Liver (tissue), 9 donors: ENCODE results near the gene TNS1. TPM values are rescaled to one million over a fixed set of nuclear protein-coding genes. Genes with fewer than 3 reads are reported as not detected.
A peak's percentile ranks its signal among the peaks of the same experiment; 100 is the strongest.

Source experiments
- DNase-seq: peaks from one replicate; pipeline ENCODE4 v3.0.0-alpha.2; 2017; ENCODE audit warnings: low spot score
- H3K27ac ChIP-seq, 2 donors: one replicate each; pipeline ENCODE4 v1.7.0; 2013; ENCODE audit warnings: inconsistent platforms in 2 of 2, low read length in 2 of 2, control low read depth in 1 of 2, low read depth in 1 of 2, mild to moderate bottlenecking in 1 of 2
- H3K27me3 ChIP-seq, 4 donors: one replicate each; pipeline versions ENCODE4 v1.6.1 to v1.7.0; 2013; ENCODE audit warnings: low read length in 3 of 4, inconsistent platforms in 1 of 4, mild to moderate bottlenecking in 1 of 4, moderate library complexity in 1 of 4; ENCODE audit not compliant: control insufficient read depth in 4 of 4, insufficient read depth in 4 of 4
- H3K36me3 ChIP-seq, 4 donors: one replicate each; pipeline versions ENCODE4 v1.6.1 to v1.7.0; 2013; ENCODE audit warnings: low read length in 3 of 4, mild to moderate bottlenecking in 3 of 4, low read depth in 1 of 4, moderate library complexity in 1 of 4; ENCODE audit not compliant: control insufficient read depth in 4 of 4, insufficient read depth in 3 of 4
- H3K4me1 ChIP-seq, 4 donors: one replicate each; pipeline versions ENCODE4 v1.6.1 to v1.7.0; 2013; ENCODE audit warnings: low read length in 3 of 4, mild to moderate bottlenecking in 3 of 4, moderate library complexity in 1 of 4; ENCODE audit not compliant: control insufficient read depth in 4 of 4, insufficient read depth in 4 of 4
- H3K4me3 ChIP-seq, 3 donors: one replicate each; pipeline versions ENCODE4 v1.6.1 to v1.7.0; 2013; ENCODE audit warnings: low read length in 3 of 3, control low read depth in 1 of 3, low read depth in 1 of 3, mild to moderate bottlenecking in 1 of 3
- H3K9ac ChIP-seq, 2 donors: one replicate each; pipeline ENCODE4 v1.7.0; 2013; ENCODE audit warnings: low read length in 2 of 2, mild to moderate bottlenecking in 2 of 2, moderate library complexity in 2 of 2, control low read depth in 1 of 2, low read depth in 1 of 2
- H3K9me3 ChIP-seq, 4 donors: one replicate each; pipeline versions ENCODE4 v1.6.1 to v1.7.0; 2013; ENCODE audit warnings: low read length in 3 of 4; ENCODE audit not compliant: control insufficient read depth in 4 of 4
- EGR1 ChIP-seq, 2 donors: IDR thresholded peaks; 2 replicates each; pipeline ENCODE4 v1.6.1; 2016 to 2018; ENCODE audit warnings: antibody characterized with exemption in 2 of 2, low read depth in 2 of 2
- FOXA1 ChIP-seq: IDR thresholded peaks from 2 replicates; pipeline ENCODE4 v1.6.1; 2016; ENCODE audit warnings: antibody characterized with exemption
- HNF4A ChIP-seq, 2 donors: conservative IDR thresholded peaks; 2 replicates each; pipeline ENCODE4 v1.6.1; 2016; ENCODE audit warnings: antibody characterized with exemption in 2 of 2, mild to moderate bottlenecking in 2 of 2
- NR2F2 ChIP-seq: IDR thresholded peaks from 2 replicates; pipeline ENCODE4 v1.6.1; 2016; ENCODE audit warnings: antibody characterized with exemption
- RXRA ChIP-seq, 2 donors: IDR thresholded peaks; 2 replicates each; pipeline ENCODE4 v1.6.1; 2017 to 2018; ENCODE audit warnings: antibody characterized with exemption in 2 of 2, mild to moderate bottlenecking in 1 of 2
- WGBS: extraction: QIAGEN DNeasy Blood & Tissue Kit; methylation state at CpG from one replicate; pipeline ENCODE4 v1.1.7; 2013; 5-methylcytosine and 5-hydroxymethylcytosine counted together
- polyA plus RNA-seq, 2 donors: library from polyadenylated mRNA; stranded (reverse) in 1 of 2; unstranded in 1 of 2; fragments of 200-250 nt in 1 of 2; fragments of >200 nt in 1 of 2; fragmentation: Nextera tagmentation in 1 of 2; extraction: Ambion mirVana in 1 of 2; gene quantifications; one replicate each; pipeline versions ENCODE4 v1.2.1 to v1.2.3, GENCODE V29; 2013 to 2015
- total RNA-seq, 2 donors: library from RNA; depleted of rRNA; stranded (reverse); fragments of >200 nt; gene quantifications; one replicate each; pipeline ENCODE4 v1.2.3, GENCODE V29; 2014
- TF ChIP-seq, protein P1 (sequence below): IDR thresholded peaks from 2 replicates; pipeline ENCODE4 v1.6.1; 2016; ENCODE audit warnings: antibody characterized with exemption, mild to moderate bottlenecking
- donor health status: healthy.
- donor health status: healthy.
- donor health status: healthy.
- donor health status: healthy.
- donor health status: healthy.

TNS1 gene
- total and polyA plus RNA-seq, 4 donors, result 16.3 to 128 (median 57.3) TPM

DNA sequence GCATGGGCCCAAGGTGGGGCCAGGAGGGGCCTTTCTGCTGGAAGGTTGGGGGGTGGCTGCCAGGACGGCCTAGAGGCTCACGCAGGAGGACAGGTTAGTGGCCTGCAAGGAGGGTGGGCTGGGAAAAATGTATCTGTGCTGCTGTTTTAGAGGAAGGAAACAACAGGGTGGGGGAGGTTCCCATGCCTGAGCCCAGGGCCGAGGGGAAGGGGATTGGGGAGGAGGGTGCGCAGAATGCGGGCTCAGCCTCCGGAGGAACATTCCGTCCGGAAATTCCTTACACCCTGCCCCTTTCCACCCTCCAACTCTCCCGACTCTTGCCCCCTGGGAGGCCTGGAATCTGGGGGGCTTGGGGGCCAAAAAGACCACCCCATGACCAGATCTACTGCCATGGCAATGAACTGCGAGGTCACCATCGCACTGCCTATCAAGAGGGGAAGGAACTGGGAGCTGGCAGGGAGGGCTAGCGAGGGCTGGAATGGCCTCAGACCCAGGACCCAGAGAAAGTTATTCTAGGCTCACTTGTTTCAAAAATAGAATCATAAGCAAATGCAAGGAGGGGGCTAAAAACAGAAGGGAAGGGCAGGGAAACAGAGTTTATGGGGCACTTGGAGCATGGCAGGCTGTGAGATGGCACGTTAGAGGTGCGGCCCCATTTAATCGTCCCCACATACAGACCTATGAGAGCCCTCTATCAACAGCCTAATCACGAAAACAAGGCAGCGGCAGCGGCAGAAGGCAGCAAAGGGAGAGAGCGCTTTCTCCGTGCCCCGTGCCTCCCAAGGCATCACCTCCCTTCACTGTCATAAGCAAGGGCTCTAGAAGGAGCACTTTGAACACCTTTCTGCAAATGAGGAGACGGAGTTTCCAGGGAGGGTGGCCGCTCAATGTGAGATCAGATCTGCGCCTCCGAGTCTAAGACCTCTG lies 90.4 kb downstream of the TNS1 start:
- Histone ChIP-seq H3K9ac (no peak overlapping the region), H3K4me1 (peaks cover 49 to 92% (median 81%) of the 10 kb centered on the region in 4 donors)
- WGBS, result 75% methylated on average over 25 of the region's 25 CpGs

DNA sequence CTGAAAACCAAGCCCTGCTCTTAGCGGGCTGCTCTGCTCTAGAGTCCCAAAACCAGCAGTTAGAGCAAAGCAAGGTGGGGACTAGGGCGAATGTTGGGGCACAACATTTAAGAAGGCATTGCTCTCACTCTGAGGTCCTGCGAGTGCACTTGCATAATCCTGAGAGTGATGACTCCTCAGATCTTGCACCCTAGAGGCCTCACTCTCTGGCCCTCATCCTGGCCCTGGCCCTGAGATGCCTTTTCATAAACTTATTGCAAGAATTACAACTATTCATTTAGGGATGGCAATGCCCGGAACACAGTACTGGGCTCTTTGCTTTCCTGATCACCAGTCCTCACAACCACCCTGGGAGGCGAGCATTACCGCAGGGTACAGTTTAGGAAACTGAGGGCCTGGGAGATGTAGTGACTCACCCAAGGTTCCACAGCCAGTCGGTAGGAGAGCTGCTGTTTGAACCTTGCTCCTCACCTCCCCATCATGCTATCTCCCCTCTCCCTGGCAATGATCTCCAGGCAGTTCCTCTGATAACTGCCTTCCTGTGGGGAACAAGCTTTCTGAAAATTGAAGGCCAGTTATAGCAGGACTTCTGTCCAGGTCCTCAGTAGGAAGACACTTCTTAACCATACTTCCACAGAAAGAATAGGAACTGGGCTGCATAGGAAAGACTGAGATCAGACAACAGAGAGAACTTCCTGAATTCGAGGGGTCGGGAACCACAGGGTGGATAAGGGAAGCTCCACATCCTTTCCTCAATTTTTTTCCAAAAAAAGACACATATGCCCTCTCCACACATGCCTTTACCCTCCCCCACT lies 91.3 kb downstream of the TNS1 start:
- H3K27me3 ChIP-seq, result no peaks in the 10 kb centered on the region
- peak overlapping the region; percentile 68 to 99 for H3K27ac ChIP-seq
- peaks cover 44 to 92% (median 82%) of the 10 kb centered on the region in 4 donors for H3K4me1 ChIP-seq
- H3K9ac ChIP-seq, result peak overlapping the region; percentile 15 to 44
- H3K9me3 ChIP-seq, result no peaks in the 10 kb centered on the region
- TF ChIP-seq RXRA (IDR thresholded peaks at IDR 0.05) (peak; percentile 21 to 26), HNF4A (conservative IDR thresholded peaks at IDR 0.05) (peak in 1 of 2 donors; percentile 28), EGR1 (IDR thresholded peaks at IDR 0.05; ENCODE audit: low read depth in 2 of 2) (peak in 1 of 2 donors; percentile 18)
- TF ChIP-seq, protein P1, sequence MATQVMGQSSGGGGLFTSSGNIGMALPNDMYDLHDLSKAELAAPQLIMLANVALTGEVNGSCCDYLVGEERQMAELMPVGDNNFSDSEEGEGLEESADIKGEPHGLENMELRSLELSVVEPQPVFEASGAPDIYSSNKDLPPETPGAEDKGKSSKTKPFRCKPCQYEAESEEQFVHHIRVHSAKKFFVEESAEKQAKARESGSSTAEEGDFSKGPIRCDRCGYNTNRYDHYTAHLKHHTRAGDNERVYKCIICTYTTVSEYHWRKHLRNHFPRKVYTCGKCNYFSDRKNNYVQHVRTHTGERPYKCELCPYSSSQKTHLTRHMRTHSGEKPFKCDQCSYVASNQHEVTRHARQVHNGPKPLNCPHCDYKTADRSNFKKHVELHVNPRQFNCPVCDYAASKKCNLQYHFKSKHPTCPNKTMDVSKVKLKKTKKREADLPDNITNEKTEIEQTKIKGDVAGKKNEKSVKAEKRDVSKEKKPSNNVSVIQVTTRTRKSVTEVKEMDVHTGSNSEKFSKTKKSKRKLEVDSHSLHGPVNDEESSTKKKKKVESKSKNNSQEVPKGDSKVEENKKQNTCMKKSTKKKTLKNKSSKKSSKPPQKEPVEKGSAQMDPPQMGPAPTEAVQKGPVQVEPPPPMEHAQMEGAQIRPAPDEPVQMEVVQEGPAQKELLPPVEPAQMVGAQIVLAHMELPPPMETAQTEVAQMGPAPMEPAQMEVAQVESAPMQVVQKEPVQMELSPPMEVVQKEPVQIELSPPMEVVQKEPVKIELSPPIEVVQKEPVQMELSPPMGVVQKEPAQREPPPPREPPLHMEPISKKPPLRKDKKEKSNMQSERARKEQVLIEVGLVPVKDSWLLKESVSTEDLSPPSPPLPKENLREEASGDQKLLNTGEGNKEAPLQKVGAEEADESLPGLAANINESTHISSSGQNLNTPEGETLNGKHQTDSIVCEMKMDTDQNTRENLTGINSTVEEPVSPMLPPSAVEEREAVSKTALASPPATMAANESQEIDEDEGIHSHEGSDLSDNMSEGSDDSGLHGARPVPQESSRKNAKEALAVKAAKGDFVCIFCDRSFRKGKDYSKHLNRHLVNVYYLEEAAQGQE, result no peak
- no peak for DNase-seq
- H3K4me3 ChIP-seq, result no peak overlapping the region
- WGBS, result 60% methylated on average over 9 of the region's 9 CpGs
- no peaks in the 10 kb centered on the region for H3K36me3 ChIP-seq

More for the DNA sequence above, 90.4 kb downstream of the TNS1 start:
- Histone ChIP-seq H3K4me3 (no peak overlapping the region), H3K36me3 (no peaks in the 10 kb centered on the region), H3K27ac (peak overlapping the region; percentile 68 to 99), H3K27me3 (no peaks in the 10 kb centered on the region), H3K9me3 (no peaks in the 10 kb centered on the region)
- TF ChIP-seq NR2F2 (peak; percentile 74), RXRA (IDR thresholded peaks at IDR 0.05) (peak in 1 of 2 donors; percentile 6), FOXA1 (no peak)
- TF ChIP-seq, protein P1, result no peak
- no peak for DNase-seq
